ENCODE results near the gene TBX21.

Gene TBX21

DNA sequence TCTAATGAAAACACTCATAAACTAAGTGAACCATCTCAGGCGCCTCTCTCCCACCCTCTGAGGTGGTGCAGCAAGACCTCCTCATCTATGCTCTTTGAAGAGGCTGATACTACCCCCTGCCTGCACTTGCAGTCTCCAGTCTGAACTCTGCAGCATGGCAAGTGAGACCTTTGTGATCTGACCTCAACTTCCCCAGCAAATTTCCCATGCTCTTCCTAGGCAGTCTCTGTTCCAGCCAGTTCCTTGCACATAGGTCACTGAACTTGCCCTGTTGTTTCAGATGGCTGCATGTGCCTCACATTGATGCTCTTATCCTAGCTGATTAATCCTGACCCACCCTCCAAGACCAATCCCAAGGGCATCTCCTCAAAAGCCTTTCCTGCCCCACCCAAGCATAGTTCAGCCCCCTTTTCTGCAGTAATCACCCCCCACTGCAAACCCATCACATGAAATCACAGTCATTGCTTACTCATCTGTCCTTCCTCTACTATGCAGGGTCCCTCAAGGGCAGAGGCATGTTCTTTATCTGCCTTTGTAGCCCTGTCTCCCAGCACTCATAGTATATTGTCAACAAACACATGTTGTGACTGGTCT lies 42.0 kb downstream of the TBX21 start:
- no peak for DNase-seq

DNA sequence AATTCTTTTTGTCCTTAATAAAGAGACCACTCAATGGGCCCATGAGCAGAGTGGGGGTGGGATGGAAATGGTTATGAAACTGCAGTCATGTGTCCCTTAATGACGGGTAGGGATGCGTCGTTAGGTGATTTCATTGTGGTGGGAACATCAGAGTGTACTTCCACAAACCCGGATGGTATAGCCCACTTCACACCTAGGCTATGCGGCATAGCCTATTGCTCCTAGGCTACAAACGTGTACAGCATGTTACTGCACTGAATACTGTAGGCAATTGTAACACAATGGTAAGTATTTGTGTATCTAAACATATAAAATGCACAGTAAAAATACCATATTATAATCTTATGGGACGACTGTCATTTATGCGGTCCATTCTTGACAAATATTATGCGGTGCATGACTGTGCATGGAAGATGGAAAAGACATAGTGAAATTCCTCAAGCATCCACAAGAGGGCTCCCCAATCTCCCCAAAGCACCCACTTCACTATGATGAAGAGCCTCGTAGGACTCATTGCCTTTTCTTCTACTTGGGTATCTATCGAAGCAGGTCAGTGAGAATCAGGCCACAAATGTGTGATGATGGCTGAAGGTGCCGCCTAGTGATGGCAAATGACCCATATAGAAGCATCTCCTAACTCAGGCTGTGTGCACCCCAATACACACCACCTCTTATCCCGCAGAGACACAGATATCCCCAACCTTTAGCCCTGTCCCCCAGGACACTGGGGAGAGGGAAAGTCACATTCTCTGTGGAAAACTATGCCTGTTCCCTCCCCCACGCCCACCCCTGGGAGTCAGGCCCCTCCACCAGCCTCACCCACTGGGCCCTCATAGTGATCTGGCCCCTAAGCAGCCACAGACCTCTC lies 43.5 kb downstream of the TBX21 start:
- no peak for DNase-seq

DNA sequence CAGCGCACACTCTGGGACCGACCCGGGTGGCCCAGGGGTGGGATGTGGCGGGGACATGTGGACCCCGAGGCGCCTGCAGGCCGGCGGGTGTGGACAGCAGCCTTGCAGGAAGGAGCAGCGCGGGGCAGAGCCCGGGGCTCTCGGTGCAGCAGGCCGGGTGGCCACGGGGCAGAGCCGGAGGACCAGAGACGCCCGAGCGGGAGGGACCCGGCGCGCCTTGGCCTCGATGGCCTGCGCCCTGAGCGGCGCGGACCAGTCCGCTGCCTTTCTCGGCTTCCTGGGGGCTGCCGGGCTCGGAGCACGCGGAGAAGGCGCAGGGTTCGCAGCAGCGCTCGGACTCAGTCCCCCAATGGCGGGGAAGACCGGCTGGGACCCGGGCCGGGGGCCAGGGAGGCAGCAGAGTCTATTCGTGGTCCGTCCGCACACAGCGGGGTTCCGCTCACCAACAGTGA lies 45.2 kb downstream of the TBX21 start:
- DNase-seq: no peak

DNA sequence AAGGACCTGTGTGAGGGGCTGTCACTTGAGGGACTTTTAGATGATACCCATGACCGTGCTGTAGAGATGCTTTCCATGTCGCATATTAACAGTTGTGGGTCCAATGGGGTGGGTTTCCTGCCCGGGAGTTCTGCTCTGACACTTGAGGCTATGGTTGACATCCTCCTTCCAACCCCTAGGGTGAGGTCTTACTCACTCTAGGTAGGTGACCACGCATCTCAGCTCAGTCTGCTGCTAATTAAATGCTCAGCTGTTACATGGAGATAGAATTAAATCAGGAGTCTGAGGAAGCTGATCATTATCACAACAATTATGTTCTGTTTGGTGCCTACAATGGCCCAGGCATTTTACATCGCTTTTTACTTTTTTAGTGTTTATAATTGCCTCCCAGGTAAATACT lies 48.4 kb downstream of the TBX21 start:
- DNase-seq: no peak

DNA sequence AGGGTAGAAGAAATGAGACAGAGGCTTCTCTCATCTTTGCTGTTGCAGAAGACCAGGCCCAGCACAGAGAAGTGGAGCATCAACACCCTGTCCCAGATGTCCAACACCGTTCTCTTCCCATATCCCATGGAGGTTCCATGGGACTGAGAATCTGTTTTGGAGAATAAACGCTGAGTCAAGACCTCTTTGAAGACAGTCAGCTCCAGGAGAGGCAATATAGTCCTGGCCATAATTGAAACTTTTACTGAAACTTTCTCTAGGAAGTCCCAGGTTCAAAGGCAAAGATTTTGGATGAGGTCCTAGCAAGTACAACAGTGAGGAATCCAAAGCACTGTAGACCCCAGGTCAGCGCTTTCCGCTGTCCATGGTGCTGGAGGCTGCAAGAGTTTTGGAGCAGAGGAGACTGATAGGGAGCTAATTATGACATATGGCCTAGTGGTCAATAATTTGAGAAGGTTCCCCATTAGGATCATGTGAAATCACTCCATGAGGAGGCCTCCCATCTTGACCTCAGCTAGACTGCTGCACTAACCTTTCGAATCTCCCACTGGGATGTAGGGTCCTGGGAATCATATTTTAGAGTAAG lies 52.6 kb downstream of the TBX21 start:
- no peak for DNase-seq

DNA sequence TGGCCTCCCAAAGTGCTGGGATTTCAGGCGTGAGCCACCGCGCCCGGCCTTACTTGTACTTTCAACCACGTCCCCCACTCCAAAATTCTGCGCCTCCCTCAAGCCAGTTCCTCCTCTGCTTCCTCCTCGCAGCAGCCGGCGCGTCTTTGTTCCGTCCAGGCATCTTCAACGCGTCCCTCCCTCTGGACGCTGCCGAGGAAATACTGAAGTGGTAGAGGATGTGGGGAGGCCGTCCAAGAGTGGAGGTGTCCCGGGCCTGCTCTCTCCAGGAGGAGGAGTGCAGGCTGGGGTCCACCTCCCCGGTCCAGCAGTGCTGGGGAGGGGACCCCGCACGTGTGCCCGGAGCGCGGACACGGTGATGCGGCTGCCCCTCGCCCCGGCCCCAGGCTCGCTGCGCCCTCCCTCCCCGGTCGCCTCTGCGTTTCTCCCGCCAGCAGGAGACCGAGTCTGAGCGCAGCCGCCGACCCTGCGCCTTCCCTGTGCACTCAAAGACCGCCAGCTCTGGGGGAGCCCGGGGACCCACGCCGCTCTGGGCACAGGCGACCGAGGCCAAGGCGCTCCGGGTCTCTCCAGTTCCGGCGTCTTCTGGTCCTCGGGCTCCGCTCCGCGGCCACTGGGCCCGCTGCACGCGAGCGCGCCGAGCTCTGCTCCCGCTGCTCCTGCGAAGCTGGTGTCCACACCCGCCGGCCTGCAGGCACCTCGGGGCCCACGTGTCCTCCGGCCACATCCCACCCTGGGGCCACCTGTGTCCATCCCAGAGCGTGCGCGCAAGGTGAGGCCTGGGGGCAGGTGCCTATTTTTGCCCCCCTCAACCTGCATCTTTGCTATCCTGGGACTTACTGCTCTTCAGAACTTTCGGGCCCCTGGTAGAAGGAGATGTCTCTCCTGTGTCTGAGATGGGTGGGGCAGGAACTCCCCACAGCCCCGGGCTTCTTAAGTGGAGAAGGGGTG lies 56.9 kb downstream of the TBX21 start:
- DNase-seq: peak; percentile 82

DNA sequence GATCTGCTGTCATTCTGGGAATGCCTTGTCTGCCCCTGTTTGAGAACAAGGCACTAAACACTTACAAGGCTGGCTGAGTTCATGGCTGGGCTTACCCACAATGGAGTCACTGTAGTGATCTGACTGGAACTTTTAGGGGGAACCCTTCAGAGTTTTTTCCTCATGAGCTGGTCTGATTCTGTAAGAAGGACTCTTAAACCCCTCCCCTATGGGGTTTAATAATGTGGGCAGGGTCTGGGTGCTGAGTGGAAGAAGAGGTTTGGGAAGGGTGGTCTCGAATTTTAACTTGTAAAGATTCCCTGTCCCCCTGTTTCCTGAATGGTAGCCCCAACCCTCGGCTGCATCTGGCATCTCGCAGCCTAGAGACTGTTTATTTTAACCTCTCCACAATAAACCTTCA lies 58.0 kb downstream of the TBX21 start:
- peak; percentile 49 for DNase-seq

DNA sequence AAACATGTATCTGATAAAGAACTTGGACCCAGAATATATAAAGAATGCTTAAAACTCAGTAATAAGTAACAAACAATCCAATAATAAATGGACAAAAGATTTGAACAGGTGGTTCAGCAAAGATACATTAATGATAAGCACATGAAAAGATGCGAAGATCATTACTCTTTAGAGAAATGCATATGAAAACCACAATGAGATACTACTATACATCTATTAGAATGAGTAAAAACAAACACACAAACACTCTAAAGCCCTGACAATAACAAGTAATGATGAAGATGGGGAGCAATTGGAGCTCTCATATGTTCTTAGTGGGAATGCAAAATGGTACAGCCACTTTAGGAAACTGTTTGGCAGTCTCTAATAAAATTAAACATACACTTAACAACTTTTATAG lies 59.4 kb downstream of the TBX21 start:
- no peak for DNase-seq

DNA sequence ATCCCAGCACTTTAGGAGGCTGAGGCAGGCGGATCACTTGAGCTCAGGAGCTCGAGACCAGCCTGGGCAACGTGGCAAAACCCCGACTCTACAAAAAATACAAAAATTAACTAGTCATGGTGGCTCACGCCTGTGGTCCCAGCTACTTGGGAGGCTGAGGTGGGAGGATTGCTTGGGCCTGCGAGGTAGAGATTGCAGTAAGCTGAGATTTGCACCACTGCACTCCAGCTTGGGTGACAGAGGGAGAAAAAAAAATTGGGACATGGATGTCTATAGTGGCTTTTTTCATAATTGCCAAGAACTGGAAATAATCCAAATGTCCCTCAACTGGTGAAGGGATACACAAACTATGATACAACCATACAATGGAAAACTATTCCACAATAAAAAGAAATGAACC lies 59.9 kb downstream of the TBX21 start:
- peak; percentile 15 for DNase-seq
